NT2/D1 (cell line): ENCODE results near the gene C17orf75.

Source experiments
- SUZ12 ChIP-seq: IDR thresholded peaks from 2 replicates; pipeline ENCODE4 v1.6.1; 2011; ENCODE audit not compliant: insufficient read length, insufficient read depth; ENCODE audit errors: extremely low read depth
- YY1 ChIP-seq: IDR thresholded peaks from 2 replicates; pipeline ENCODE4 v1.6.1; 2011; ENCODE audit not compliant: insufficient read length, insufficient read depth
- ZNF274 ChIP-seq: IDR thresholded peaks from 2 replicates; pipeline ENCODE4 v1.6.1; 2011; ENCODE audit warnings: mild to moderate bottlenecking, low read depth, low read length

DNA sequence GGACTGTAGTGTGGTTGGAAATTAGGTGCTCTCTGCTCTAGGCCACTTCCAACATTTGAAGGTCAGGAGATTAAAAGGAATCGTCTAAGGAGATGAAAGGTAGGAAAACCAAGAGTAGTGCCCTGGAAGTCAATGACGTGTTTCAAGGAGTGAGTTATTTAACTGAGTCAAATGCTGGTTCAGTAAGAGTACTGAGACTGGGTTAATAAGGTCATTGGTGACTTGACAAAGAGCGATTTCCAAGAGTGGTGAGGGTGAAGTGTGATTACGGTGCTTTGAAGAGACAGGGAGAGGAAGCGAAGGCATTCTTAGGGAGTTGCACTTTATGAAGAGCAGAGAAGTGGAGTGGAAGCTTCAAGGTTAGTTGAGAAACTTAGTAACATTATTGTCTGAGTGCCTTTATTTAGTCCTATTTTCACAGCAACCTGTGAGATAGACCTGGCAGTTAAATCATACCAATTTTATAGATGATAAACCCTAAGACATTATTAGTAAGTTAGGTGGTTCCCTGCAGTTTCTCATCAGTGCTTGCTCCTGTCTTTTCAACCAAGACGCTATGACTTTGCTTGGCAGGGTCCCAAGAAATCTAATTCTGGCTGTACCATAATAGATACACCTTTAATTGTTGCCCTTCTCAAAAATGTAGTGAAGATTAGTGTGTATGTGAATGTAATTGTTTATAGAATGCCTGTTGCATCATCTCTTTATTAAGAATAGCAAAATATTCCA is 13.8 kb upstream of the C17orf75 start:
- TF ChIP-seq ZNF274 (no peak), SUZ12 (no peak), YY1 (no peak)
